CD4-positive, alpha-beta memory T cell (primary cell): ENCODE data around the gene SEMA4C. TPM values are rescaled to one million over a fixed set of nuclear protein-coding genes. Genes with fewer than 3 reads are reported as not detected.

Experiments
- CTCF ChIA-PET: fragments of 350-600 bp; sonication (Branson Sonifier 250); formaldehyde crosslinking; loops from one replicate; lab custom pipeline; 2021; ENCODE audit warnings: inconsistent platforms; ENCODE audit not compliant: partially characterized antibody; lab: Charles Lee
- POLR2A ChIA-PET: fragments of 350-600 bp; sonication (Branson Sonifier 250); formaldehyde crosslinking; loops from one replicate; lab custom pipeline; 2021; ENCODE audit not compliant: partially characterized antibody; lab: Charles Lee
- DNase-seq, 5 donors: peaks; one replicate each; pipeline versions ENCODE4 v3.0.0 to v3.0.0-alpha.2; 2020 to 2022; ENCODE audit warnings: mixed read lengths in 1 of 5
- H3K27ac ChIP-seq: one replicate; pipeline ENCODE4 v1.7.0; 2013; ENCODE audit warnings: low read depth, low read length
- H3K27me3 ChIP-seq: 2 replicates; pipeline ENCODE4 v1.7.0; 2013; ENCODE audit warnings: mild to moderate bottlenecking, low read length, moderate library complexity; ENCODE audit not compliant: insufficient read depth
- H3K36me3 ChIP-seq: 2 replicates; pipeline ENCODE4 v1.7.0; 2013; ENCODE audit warnings: mild to moderate bottlenecking, low read length, moderate library complexity; ENCODE audit not compliant: insufficient read depth
- H3K4me1 ChIP-seq: 2 replicates; pipeline ENCODE4 v1.7.0; 2013; ENCODE audit warnings: mild to moderate bottlenecking, low read length, moderate library complexity; ENCODE audit not compliant: insufficient read depth
- H3K4me3 ChIP-seq, 2 donors: one replicate each; pipeline ENCODE4 v1.7.0; 2013; ENCODE audit warnings: low read length in 2 of 2, mild to moderate bottlenecking in 1 of 2
- H3K9me3 ChIP-seq, 2 donors: one replicate each; pipeline ENCODE4 v1.7.0; 2013; ENCODE audit warnings: low read length in 2 of 2, control low read depth in 1 of 2; ENCODE audit not compliant: control insufficient read depth in 1 of 2
- H3K27ac Mint-ChIP-seq, 7 donors: one replicate each; pipeline ENCODE4 v1.8.0; 2020 to 2021; ENCODE audit warnings: mixed read lengths in 7 of 7, mild to moderate bottlenecking in 6 of 7, inconsistent platforms in 3 of 7, moderate library complexity in 3 of 7
- H3K27me3 Mint-ChIP-seq, 2 donors: one replicate each; pipeline ENCODE4 v1.8.0; 2020 to 2021; ENCODE audit warnings: mixed read lengths in 2 of 2
- H3K36me3 Mint-ChIP-seq, 2 donors: one replicate each; pipeline ENCODE4 v1.8.0; 2020 to 2021; ENCODE audit warnings: mixed read lengths in 2 of 2, inconsistent platforms in 1 of 2, mild to moderate bottlenecking in 1 of 2
- H3K4me1 Mint-ChIP-seq, 4 donors: one replicate each; pipeline ENCODE4 v1.8.0; 2020 to 2021; ENCODE audit warnings: mixed read lengths in 4 of 4, mild to moderate bottlenecking in 1 of 4
- H3K4me3 Mint-ChIP-seq, 8 donors: one replicate each; pipeline ENCODE4 v1.8.0; 2020 to 2021; ENCODE audit warnings: mixed read lengths in 8 of 8, mild to moderate bottlenecking in 7 of 8, moderate library complexity in 6 of 8, inconsistent platforms in 3 of 8
- H3K9me3 Mint-ChIP-seq, 8 donors: one replicate each; pipeline ENCODE4 v1.8.0; 2020 to 2021; ENCODE audit warnings: mixed read lengths in 8 of 8, mild to moderate bottlenecking in 5 of 8, inconsistent platforms in 3 of 8, moderate library complexity in 1 of 8
- intact Hi-C: fragments of 100-400 bp; cut with micrococcal nuclease; formaldehyde crosslinking; loops from one replicate; pipeline ENCODE4 v1.15.1; 2023
- polyA plus RNA-seq, 2 donors: library from polyadenylated mRNA; unstranded; fragments of 300-500 nt; fragmentation: Illumina TruSeq; gene quantifications; one replicate each; pipeline ENCODE4 v1.2.3, GENCODE V29; 2021
- total RNA-seq, 2 experiments: library from RNA; stranded (reverse); gene quantifications; one replicate each; pipeline ENCODE4 v1.2.3, GENCODE V29; 2021

Gene SEMA4C
- total and polyA plus RNA-seq, 4 experiments from 2014 or later, result 2.3 to 77.0 (median 40.4) TPM

DNA sequence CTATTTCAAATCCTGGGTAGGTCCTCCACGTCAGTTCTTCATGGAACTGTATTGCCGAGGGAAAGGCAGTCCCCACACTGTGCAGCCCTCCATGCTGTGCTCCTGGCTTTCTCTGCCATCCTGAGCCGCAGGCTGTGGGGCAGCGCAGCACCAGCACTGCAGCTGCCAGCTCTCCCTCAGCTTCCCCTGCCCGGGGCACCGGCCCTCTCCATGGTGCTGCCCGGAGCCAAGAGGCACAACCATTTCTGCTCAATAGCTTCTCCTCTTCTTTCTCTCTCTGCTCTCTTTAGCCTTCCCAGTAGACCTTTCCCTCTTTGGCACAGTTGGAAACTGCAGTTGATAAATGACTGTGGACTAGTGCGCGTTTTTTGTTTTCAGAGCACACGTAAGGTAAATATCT, 38.2 kb downstream of the SEMA4C start:
- H3K36me3 ChIP-seq, result peaks cover 60% of the 10 kb centered on the region
- intact Hi-C loops, result loop anchor here (1.0 kb wide), 1 partner anchor 8 kb away; no protein-coding TSS in a partner anchor
- DNase-seq, result no peak
- H3K27ac ChIP-seq, result no peak overlapping the region
- CTCF ChIA-PET, result interaction anchor here (1.2 kb wide), 1 partner anchor 30 kb away, joined by 3 read pairs; no protein-coding TSS in a partner anchor
- no peaks in the 10 kb centered on the region for H3K27me3 ChIP-seq
- no peaks in the 10 kb centered on the region for H3K9me3 ChIP-seq
- Mint-ChIP-seq H3K9me3 (no peaks in the 10 kb centered on the region), H3K36me3 (peaks cover 41 to 73% of the 10 kb centered on the region in 2 donors), H3K27me3 (no peaks in the 10 kb centered on the region), H3K4me1 (peaks cover 0 to 4% (median 0%) of the 10 kb centered on the region in 4 donors), H3K27ac (peak overlapping the region in 1 of 7 donors; percentile 63), H3K4me3 (no peak overlapping the region)
- no peak overlapping the region for H3K4me3 ChIP-seq
- H3K4me1 ChIP-seq, result no peaks in the 10 kb centered on the region
- POLR2A ChIA-PET, result interaction anchor here (1.0 kb wide), 1 partner anchor 26 kb away, joined by 3 read pairs; the partner anchor contains the start of gene ANKRD39

DNA sequence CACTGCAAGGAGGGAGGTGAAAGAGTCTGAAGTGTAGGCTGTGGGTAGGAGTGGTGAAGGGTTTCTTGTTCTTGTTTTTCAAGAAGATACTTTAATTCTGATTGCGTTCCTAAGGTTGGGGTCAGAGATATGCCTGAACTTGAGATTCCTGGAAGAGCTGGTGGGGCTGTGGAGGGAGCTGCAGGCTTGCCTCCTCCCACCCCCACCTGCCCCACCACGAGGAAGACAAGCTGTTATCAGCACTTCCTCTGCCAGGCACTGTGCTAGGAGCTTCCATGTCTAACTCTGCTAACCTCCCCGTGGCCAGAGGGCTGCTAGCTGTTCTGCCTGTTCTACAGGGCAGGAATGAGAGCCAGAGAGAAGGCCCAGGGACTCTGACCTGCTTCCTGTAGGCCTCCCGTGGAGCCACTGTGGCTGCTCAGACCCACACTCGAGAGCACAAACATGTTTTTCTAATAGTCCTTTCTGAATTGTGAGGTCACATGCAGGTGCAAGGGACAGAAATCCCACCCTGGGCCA, 39.8 kb downstream of the SEMA4C start:
- no peak for DNase-seq

DNA sequence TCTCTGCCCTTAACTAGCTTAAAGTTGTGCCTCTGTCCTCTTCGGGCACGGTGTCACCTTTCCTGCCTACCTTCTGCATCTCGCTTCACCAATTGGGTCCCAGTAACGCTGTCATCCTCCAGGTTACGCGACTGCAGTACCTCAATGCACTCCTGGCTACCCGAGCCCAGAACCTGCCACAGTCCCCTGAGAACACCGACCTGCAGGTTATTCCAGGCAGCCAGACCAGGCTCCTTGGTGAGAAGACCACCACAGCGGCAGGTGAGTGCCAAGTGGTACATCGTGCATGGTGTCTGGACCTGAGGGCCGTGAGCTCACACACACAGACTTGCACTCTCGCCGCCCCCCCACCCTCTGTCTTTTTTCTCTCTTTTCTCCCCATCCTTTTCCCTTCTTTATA, 41.0 kb downstream of the SEMA4C start:
- Histone ChIP-seq H3K4me3 (no peak overlapping the region), H3K27me3 (no peaks in the 10 kb centered on the region), H3K4me1 (no peaks in the 10 kb centered on the region), H3K9me3 (no peaks in the 10 kb centered on the region), H3K27ac (no peak overlapping the region), H3K36me3 (peaks cover 74% of the 10 kb centered on the region)
- ChIA-PET POLR2A (interaction anchor here (1.5 to 1.6 kb wide), 2 partner anchors 10 to 13 kb away, joined by 3 to 6 read pairs; partner anchors contain the start of gene CNNM3), CTCF (no interaction called here)
- Mint-ChIP-seq H3K36me3 (peaks cover 36 to 84% of the 10 kb centered on the region in 2 donors), H3K9me3 (no peaks in the 10 kb centered on the region), H3K4me1 (peaks cover 0 to 8% (median 5%) of the 10 kb centered on the region in 4 donors), H3K27ac (peak overlapping the region in 2 of 7 donors; percentile 25 to 70), H3K4me3 (no peak overlapping the region), H3K27me3 (no peaks in the 10 kb centered on the region)
- intact Hi-C loops, result no loop called here
- DNase-seq, result no peak

More for the DNA sequence above, 39.8 kb downstream of the SEMA4C start:
- H3K27me3 ChIP-seq, result no peaks in the 10 kb centered on the region
- Mint-ChIP-seq H3K36me3 (peaks cover 40 to 82% of the 10 kb centered on the region in 2 donors), H3K4me1 (peaks cover 0 to 6% (median under 1%) of the 10 kb centered on the region in 4 donors), H3K9me3 (no peaks in the 10 kb centered on the region), H3K27me3 (no peaks in the 10 kb centered on the region), H3K27ac (peak overlapping the region in 6 of 7 donors; percentile 23 to 83 (median 49)), H3K4me3 (no peak overlapping the region)
- POLR2A ChIA-PET, result interaction anchor here (1.1 kb wide), 1 partner anchor 14 kb away, joined by 3 read pairs; the partner anchor contains the start of gene CNNM3
- CTCF ChIA-PET, result interaction anchor here (1.0 to 1.6 kb wide), 2 partner anchors 10 to 28 kb away, joined by 3 read pairs; partner anchors contain the start of gene ANKRD39
- no peaks in the 10 kb centered on the region for H3K4me1 ChIP-seq
- intact Hi-C loops, result no loop called here
- peaks cover 67% of the 10 kb centered on the region for H3K36me3 ChIP-seq
- H3K4me3 ChIP-seq, result no peak overlapping the region
- H3K9me3 ChIP-seq, result no peaks in the 10 kb centered on the region
- H3K27ac ChIP-seq, result no peak overlapping the region

DNA sequence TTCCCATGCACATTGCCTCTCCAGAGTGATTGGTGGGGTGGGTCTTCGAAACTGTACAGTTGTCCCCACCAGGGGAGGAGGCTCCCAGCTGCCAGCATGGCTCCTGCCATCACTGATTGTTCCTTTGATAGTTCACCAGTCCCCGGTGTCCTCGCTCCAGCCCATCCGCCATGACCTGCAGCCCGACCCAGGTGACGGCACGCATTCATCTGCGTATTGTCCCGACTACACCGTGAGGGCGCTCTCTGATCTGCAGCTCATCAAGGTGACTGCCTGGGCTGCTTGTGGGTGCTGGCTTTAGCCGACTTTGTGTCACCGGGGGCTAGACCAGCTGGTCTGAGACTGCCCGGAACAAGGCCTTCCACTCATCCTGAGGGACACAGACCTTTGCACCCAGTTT, 41.4 kb downstream of the SEMA4C start:
- ChIA-PET POLR2A (interaction anchor here (1.5 to 1.6 kb wide), 2 partner anchors 10 to 12 kb away, joined by 3 to 6 read pairs; partner anchors contain the start of gene CNNM3), CTCF (no interaction called here)
- no peak overlapping the region for H3K4me3 Mint-ChIP-seq
- H3K27ac ChIP-seq, result no peak overlapping the region
- intact Hi-C loops, result no loop called here
- no peaks in the 10 kb centered on the region for H3K27me3 ChIP-seq
- DNase-seq, result no peak
- H3K9me3 Mint-ChIP-seq, result no peaks in the 10 kb centered on the region
- no peaks in the 10 kb centered on the region for H3K9me3 ChIP-seq
- no peaks in the 10 kb centered on the region for H3K4me1 ChIP-seq
- H3K4me3 ChIP-seq, result no peak overlapping the region
- peaks cover 74% of the 10 kb centered on the region for H3K36me3 ChIP-seq
- peaks cover 34 to 81% of the 10 kb centered on the region in 2 donors for H3K36me3 Mint-ChIP-seq
- H3K4me1 Mint-ChIP-seq, result peaks cover 0 to 12% (median 6%) of the 10 kb centered on the region in 4 donors
- no peaks in the 10 kb centered on the region for H3K27me3 Mint-ChIP-seq
- H3K27ac Mint-ChIP-seq, result no peak overlapping the region

DNA sequence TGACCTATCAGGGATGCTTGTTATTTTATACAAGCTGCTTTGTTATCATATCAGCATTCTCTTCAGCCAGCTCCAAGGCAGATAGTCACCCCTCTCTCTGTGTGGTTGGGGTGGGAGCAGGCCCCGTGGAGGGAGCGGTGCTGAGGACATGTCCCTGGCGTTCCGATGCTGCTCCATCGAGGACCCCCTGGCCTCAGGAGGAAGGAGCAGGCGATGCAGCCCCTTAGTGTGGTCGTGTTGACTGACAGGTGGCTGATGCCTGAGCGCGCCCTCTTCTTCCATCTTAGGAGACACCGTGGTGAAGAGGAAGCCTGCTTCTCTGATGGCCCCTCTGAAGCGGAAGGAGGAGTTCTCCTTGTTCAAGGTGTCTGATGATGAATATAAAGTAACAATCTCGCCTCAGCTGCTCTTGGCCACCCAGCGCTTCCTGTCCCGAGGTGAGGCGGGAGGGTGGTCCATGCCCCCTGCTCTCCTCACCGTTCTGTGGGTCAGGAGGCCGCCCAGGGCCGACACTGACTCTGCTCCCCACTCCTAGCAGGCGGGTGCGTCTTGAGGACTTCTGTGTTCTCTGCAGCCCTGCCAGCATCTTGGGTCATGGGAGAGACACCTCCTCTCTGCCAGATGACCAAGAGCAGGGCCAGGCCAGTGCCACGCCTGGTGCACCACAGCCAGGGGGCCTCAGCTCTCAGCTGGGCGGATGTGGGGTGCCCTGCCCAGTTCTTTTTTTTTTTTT, 43.2 kb downstream of the SEMA4C start:
- Histone ChIP-seq H3K4me3 (no peak overlapping the region), H3K27ac (no peak overlapping the region), H3K9me3 (no peaks in the 10 kb centered on the region), H3K27me3 (no peaks in the 10 kb centered on the region), H3K36me3 (peaks cover 73% of the 10 kb centered on the region), H3K4me1 (no peaks in the 10 kb centered on the region)
- H3K4me1 Mint-ChIP-seq, result peaks cover 2 to 19% (median 10%) of the 10 kb centered on the region in 4 donors
- intact Hi-C loops, result no loop called here
- no peak overlapping the region for H3K4me3 Mint-ChIP-seq
- CTCF ChIA-PET, result interaction anchor here (0.7 kb wide), 2 partner anchors 132 to 133 kb away, joined by 3 to 4 read pairs; no protein-coding TSS in a partner anchor
- H3K27me3 Mint-ChIP-seq, result no peaks in the 10 kb centered on the region
- H3K27ac Mint-ChIP-seq, result no peak overlapping the region
- POLR2A ChIA-PET, result interaction anchor here (2.8 kb wide), 1 partner anchor 10 kb away, joined by 9 read pairs; the partner anchor contains the start of gene CNNM3
- H3K36me3 Mint-ChIP-seq, result peaks cover 26 to 72% of the 10 kb centered on the region in 2 donors
- H3K9me3 Mint-ChIP-seq, result no peaks in the 10 kb centered on the region
- DNase-seq, result no peak

DNA sequence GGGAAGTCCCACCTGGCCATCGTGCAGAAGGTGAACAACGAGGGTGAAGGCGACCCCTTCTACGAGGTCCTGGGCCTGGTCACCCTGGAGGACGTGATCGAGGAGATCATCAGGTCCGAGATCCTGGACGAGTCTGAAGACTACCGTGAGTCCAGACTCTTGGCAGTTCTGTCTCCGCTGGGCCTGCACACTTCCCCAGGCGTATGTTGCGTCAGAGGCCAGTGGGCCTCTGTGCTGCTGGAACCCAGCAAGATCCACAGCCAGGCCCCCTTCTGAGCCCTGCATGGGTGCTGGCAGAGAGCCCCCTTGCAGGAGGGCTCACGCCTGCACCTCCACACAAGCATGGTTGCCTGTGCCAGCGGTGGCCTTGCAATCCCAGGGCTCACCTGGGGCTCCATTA, 44.8 kb downstream of the SEMA4C start:
- H3K9me3 ChIP-seq, result no peaks in the 10 kb centered on the region
- H3K4me1 ChIP-seq, result peaks cover 16% of the 10 kb centered on the region
- peaks cover 66% of the 10 kb centered on the region for H3K36me3 ChIP-seq
- H3K27me3 ChIP-seq, result no peaks in the 10 kb centered on the region
- intact Hi-C loops, result no loop called here
- H3K36me3 Mint-ChIP-seq, result peaks cover 17 to 65% of the 10 kb centered on the region in 2 donors
- ChIA-PET CTCF (no interaction called here), POLR2A (interaction anchor here (1.2 to 2.8 kb wide), 2 partner anchors 8 to 33 kb away, joined by 3 to 9 read pairs; partner anchors contain the start of genes ANKRD39 and CNNM3)
- H3K4me1 Mint-ChIP-seq, result peaks cover 17 to 36% (median 25%) of the 10 kb centered on the region in 4 donors
- H3K4me3 Mint-ChIP-seq, result no peak overlapping the region
- H3K4me3 ChIP-seq, result no peak overlapping the region
- no peak overlapping the region for H3K27ac ChIP-seq
- no peaks in the 10 kb centered on the region for H3K9me3 Mint-ChIP-seq
- no peaks in the 10 kb centered on the region for H3K27me3 Mint-ChIP-seq
- H3K27ac Mint-ChIP-seq, result no peak overlapping the region
- DNase-seq, result no peak
